ENCODE results near the gene ZMAT5. TPM values are rescaled to one million over a fixed set of nuclear protein-coding genes. Genes with fewer than 3 reads are reported as not detected.
A peak's percentile ranks its signal among the peaks of the same experiment; 100 is the strongest.

The ZMAT5 gene
- total RNA-seq, 1 experiment from 2014 or later: 38.2 TPM

DNA sequence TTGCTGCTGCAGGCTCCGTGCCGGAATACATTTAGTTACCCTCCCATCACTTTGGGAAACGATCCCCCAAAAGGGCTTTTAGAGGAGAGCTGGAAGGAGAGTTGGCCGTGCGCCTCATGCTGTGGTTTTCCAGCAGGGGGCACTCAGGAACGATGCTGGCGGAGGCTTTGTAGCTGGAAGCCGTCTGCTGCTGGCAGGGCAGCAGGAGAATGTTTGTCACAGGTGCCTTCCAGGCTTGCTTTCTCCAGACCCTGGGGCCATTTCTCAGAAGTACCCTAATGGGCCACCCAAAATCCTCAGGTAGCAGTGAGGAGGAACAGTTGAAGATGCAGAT is 77.0 kb downstream of the ZMAT5 start:
- peak; percentile 72 for DNase-seq (ENCODE audit: low read depth)

DNA sequence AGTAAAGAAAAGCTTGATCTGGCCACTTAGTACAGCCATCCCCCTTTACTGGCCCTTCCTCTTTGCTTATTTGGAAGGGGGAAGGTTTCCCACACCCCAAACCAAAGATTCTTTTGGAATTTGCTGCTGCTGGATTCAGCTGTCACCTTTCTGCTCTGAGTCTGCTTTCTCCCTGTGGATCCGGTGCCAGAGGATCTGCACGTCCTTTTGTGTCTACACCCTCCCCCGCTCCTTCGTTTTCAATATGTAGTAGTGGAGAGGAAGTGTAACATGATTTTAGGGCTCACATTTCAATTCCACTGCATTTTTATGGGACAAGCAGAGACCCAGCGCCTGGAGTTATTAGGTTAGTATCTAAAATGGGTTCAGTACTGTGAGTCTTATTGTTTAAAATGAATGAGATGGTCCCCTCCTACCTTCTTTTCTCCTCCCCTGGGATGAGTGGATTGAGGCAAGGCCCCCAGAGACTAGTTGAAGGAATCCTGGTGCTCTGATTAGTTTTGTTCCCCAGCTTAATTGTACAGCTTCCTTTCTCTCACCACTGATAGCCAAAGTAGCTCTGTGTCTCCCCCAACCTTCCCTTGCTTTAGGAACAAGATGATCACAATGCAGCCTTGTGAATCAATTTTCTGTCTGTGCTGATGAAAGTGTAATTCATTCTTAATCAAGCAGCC is 77.5 kb downstream of the ZMAT5 start:
- peak; percentile 67 for DNase-seq (ENCODE audit: low read depth)

DNA sequence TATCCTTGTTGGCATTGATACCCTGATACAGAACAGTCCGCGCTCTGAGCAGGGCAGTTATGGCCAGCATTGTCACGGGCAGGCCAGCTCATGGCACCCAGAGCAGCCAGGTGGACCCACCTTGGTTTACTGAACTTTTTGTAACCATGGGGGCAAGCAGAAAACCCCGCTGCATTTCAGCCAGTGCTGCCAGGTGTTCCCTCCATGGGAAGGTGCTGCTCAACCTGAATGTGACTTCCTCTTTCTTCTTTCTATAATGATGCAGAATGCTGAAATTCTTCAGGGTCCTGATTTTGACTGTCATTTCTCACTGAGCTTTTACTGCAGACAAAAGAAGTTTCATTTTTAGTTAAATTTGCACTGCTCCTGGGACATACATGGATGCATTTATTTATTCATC is 82.6 kb downstream of the ZMAT5 start:
- no peak for DNase-seq (ENCODE audit: low read depth)

DNA sequence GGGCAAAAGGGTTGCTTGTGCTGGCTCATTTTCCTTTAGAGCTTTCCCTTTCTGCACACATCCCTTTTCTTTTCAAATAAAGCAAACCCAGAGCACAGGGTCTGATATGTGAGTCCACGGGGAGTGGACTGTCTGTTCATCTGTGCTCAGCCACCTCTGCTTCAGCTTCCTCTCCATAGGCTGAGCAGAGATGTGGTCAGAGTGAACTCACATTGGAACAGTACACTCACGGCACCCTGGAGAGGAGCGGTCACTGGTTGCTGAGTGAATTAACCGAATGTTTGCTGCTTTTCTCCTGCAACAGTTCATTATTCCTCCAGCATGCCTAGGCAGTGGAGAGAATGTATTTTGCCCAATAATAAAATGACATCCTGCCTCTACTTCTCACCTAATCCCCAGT is 83.3 kb downstream of the ZMAT5 start:
- no peak for DNase-seq (ENCODE audit: low read depth)

Other genes with a start within 250 kb of the ZMAT5 start
- gene THOC5, start 213.2 kb downstream of the ZMAT5 start, total RNA-seq (2014; rRNA removed): 40.3 and 42.6 TPM in 2 replicates
- gene NIPSNAP1, start 185.9 kb downstream of the ZMAT5 start, total RNA-seq (2014; rRNA removed): 38.0 and 45.8 TPM in 2 replicates
- 105 and 110 TPM in 2 replicates for gene NF2, start 163.4 kb downstream of the ZMAT5 start, total RNA-seq (2014; rRNA removed)
- not detected in 2 replicates for gene CABP7, start 47.0 kb downstream of the ZMAT5 start, total RNA-seq (2014; rRNA removed)
- 66.1 and 72.8 TPM in 2 replicates for gene UQCR10, start 362 bp upstream of the ZMAT5 start, total RNA-seq (2014; rRNA removed)
- gene ASCC2, start 71.3 kb upstream of the ZMAT5 start, total RNA-seq (2014; rRNA removed): 36.0 and 36.9 TPM in 2 replicates
- gene MTMR3, start 116.2 kb upstream of the ZMAT5 start, total RNA-seq (2014; rRNA removed): 9.9 and 14.5 TPM in 2 replicates

All from LHCN-M2 (cell line).